Psoas muscle (tissue), 8 donors: ENCODE data around the gene N4BP3. TPM values are rescaled to one million over a fixed set of nuclear protein-coding genes. Genes with fewer than 3 reads are reported as not detected.
A peak's percentile ranks its signal among the peaks of the same experiment; 100 is the strongest.

Source experiments
- ATAC-seq, 4 donors: fragments of 200-7000 bp; cut with Tn5 transposase; one replicate each; pipeline ENCODE4 v1.9.1; 2020; ENCODE audit warnings: moderate library complexity in 3 of 4, mild to moderate bottlenecking in 2 of 4
- DNase-seq, 2 donors: peaks; one replicate each; pipeline ENCODE4 v3.0.0-alpha.2; 2020
- H3K27ac ChIP-seq: fragments of 200-600 bp; one replicate; pipeline ENCODE4 v1.8.0; 2022
- H3K27me3 ChIP-seq, 3 donors: fragments of 200-600 bp in 1 of 3; one replicate each; pipeline versions ENCODE4 v1.6.1 to v1.8.0; 2013 to 2022; ENCODE audit warnings: low read length in 2 of 3, mild to moderate bottlenecking in 2 of 3, moderate library complexity in 1 of 3; ENCODE audit not compliant: insufficient read depth in 3 of 3
- H3K36me3 ChIP-seq, 2 donors: fragments of 200-600 bp in 1 of 2; one replicate each; pipeline versions ENCODE4 v1.6.1 to v1.8.0; 2013 to 2022; ENCODE audit warnings: low read depth in 1 of 2, mild to moderate bottlenecking in 1 of 2, moderate library complexity in 1 of 2; ENCODE audit not compliant: insufficient read depth in 1 of 2
- H3K4me1 ChIP-seq: fragments of 200-600 bp; one replicate; pipeline ENCODE4 v1.8.0; 2022
- H3K4me3 ChIP-seq: fragments of 200-600 bp; one replicate; pipeline ENCODE4 v1.8.0; 2022; ENCODE audit warnings: mild to moderate bottlenecking
- H3K9me3 ChIP-seq: fragments of 200-600 bp; one replicate; pipeline ENCODE4 v1.8.0; 2022
- CTCF ChIP-seq: fragments of 200-600 bp; IDR thresholded peaks from one replicate; pipeline ENCODE4 v1.8.0; 2022; ENCODE audit warnings: antibody characterized with exemption
- WGBS, 3 donors: extraction: QIAGEN DNeasy Blood & Tissue Kit; methylation state at CpG; one replicate each; pipeline versions ENCODE4 v1.1.6 to v1.1.7; 2013; 5-methylcytosine and 5-hydroxymethylcytosine counted together
- intact Hi-C, 2 donors: fragments of 100-400 bp; cut with DNase I; formaldehyde crosslinking; loops; one replicate each; pipeline versions ENCODE4 v1.11.0 to v1.14.2; 2022
- polyA plus RNA-seq, 3 donors: library from polyadenylated mRNA; stranded (reverse); fragments of 200-250 nt; gene quantifications; one replicate each; pipeline ENCODE4 v1.2.3, GENCODE V29; 2013
- total RNA-seq, 4 donors: library from RNA; stranded (reverse); fragmentation: NEBNext Ultra II Directional in 2 of 4; extraction: Animal tissue kit (Norgen Biotek cat#: 25700) in 2 of 4; gene quantifications; one replicate each; pipeline versions ENCODE4 v1.2.1 to v1.2.4, GENCODE V29; 2021 to 2023
- donor health status: healthy with polysubstance abuse.
- donor health status: DM: no; HTN: no; CAD: no; lungs with moderate emphysema.
- donor health status: Bipolar disorder and iron deficiency.
- donor health status: healthy.
- donor health status: DM: yes; HTN: yes; CAD: no.
- donor health status: DM: no; HTN: no; CAD: no.
- donor health status: DM: no; HTN: no; CAD: no.
- donor health status: DM: yes; HTN: yes; CAD: no.

The N4BP3 gene
- total and polyA plus RNA-seq, 7 donors: 1.6 to 4.0 (median 2.9) TPM

DNA sequence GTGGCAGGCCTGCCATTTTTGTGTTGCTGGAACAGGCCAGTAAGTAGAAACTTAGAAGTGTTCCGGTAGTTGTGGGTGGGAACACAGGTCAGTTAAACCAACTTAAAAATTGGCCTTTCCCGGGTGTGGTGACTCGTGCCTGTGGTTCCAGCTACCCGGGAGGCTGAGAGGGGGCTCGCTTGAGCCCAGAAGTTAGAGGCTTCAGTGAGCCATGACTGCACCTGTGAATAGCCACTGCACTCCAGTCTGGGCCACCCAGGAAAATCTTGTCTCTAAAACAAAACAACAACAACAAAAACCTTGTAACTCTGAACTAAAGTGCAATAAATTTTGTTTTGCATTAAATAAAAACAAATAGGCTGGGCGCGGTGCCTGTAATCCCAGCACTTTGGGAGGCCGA lies 41.7 kb downstream of the N4BP3 start:
- Histone ChIP-seq H3K27ac (no peak overlapping the region), H3K9me3 (no peaks in the 10 kb centered on the region), H3K36me3 (peaks cover 4 to 12% of the 10 kb centered on the region in 2 donors), H3K4me1 (peaks cover 17% of the 10 kb centered on the region), H3K4me3 (no peak overlapping the region), H3K27me3 (no peaks in the 10 kb centered on the region)
- intact Hi-C loops: no loop called here
- no peak for TF ChIP-seq CTCF
- DNase-seq (no peak), ATAC-seq (no peak)
- 71 to 77% (median 74%) methylated on average over 8 of the region's 8 CpGs for WGBS, 3 donors

- no peak for DNase-seq
- TF ChIP-seq CTCF: no peak
- ATAC-seq: no peak
- Histone ChIP-seq H3K4me3 (no peak overlapping the region), H3K27me3 (peaks cover 0 to 3% (median 0%) of the 10 kb centered on the region in 3 donors), H3K9me3 (no peaks in the 10 kb centered on the region), H3K27ac (no peak overlapping the region), H3K36me3 (no peaks in the 10 kb centered on the region), H3K4me1 (peaks cover 4% of the 10 kb centered on the region)
- WGBS, 3 donors: 66 to 71% (median 68%) methylated on average over 5 of the region's 5 CpGs
- intact Hi-C loops: no loop called here
Measured at GRCh38 chr5:178160176-178160575, 46.8 kb downstream of the N4BP3 start.

DNA sequence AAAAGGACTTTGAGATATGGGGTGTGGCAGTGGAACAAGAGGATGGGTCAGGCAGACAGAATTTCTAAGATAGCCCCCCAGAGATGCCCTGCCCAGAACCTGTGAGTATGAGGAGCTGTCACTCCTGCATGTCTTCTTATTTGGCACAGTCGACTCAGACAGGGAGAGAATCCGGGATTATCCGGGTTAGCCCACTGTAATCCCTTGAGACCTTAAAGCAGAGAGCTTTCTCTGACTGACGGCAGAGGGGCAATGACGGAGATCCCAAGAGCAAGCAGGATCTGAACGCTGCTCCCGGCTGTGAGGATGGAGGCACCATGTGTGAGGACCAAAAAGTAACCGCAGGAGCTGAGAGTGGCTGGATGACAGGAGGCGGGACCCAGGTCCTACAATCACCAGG lies 49.1 kb downstream of the N4BP3 start:
- Histone ChIP-seq H3K4me1 (peaks cover 4% of the 10 kb centered on the region), H3K4me3 (no peak overlapping the region), H3K36me3 (no peaks in the 10 kb centered on the region), H3K27ac (no peak overlapping the region), H3K9me3 (no peaks in the 10 kb centered on the region), H3K27me3 (peaks cover 0 to 12% (median 6%) of the 10 kb centered on the region in 3 donors)
- ATAC-seq (no peak), DNase-seq (no peak)
- no peak for TF ChIP-seq CTCF
- intact Hi-C loops: loop anchor here in 1 of 2 donors (2.0 kb wide), 1 partner anchor 48 kb away; no protein-coding TSS in a partner anchor
- 60 to 72% (median 69%) methylated on average over 9 of the region's 9 CpGs for WGBS, 3 donors

- TF ChIP-seq CTCF: peak; percentile 99
- Histone ChIP-seq H3K4me1 (peaks cover 4% of the 10 kb centered on the region), H3K27me3 (peaks cover 0 to 12% (median 6%) of the 10 kb centered on the region in 3 donors), H3K27ac (no peak overlapping the region), H3K4me3 (peak overlapping the region; percentile 44), H3K9me3 (no peaks in the 10 kb centered on the region), H3K36me3 (no peaks in the 10 kb centered on the region)
- DNase-seq (peak; percentile 85 to 91), ATAC-seq (peak; percentile 99 to 100 (median 99))
- WGBS, 3 donors: 7 to 11% (median 9%) methylated on average over 29 to 33 of the region's 33 CpGs
- intact Hi-C loops: loop anchor here (1.0 to 2.0 kb wide), 3 partner anchors 49 to 88 kb away; no protein-coding TSS in a partner anchor
Measured at GRCh38 chr5:178163772-178164735, 50.7 kb downstream of the N4BP3 start.
